GM21526 (cell line): ENCODE data around the gene KLHDC9.

Experiments used
- ATAC-seq: cut with Tn5 transposase; IDR thresholded peaks from one replicate; pipeline ENCODE4 v1.9.1; 2021; ENCODE audit warnings: moderate library complexity; ENCODE audit not compliant: unreplicated experiment, low FRiP score

KLHDC9 gene

DNA sequence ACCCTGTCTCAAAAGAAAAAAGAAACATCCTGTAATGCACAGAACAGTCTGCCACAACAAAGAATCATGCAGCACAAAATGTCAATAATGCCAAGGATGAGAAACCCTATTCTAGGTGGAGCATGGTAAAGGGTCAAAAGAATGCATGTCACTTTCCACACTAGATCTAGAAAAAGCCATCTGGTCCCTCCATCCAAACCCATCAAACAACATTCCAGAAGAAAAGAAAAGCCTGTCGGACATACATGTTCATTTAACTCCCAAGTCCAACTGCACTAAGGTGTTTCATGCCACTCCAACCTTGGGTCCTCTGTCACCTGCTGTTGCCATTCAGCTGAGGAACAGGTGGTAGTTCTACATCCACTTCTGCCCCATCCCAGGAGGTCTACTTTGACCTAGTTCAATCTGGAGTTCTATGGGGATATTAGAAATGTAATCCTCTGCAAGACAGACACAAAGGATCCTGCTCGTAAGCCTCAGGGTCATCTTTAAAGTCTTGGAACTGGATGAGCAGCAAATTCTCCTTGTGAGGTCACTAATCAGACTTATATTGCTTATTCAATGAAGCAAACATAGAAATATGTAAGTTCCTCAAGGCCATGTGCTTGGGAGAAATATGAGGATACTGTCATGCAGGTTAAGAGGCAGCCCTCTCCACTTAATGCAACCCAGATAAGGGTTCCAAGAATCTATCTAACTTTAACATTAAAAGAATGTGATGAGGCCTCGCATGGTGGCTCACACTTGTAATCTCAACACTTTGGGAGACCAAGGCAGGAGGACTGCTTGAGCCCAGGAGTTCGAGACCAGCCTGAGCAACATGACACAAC lies 30.6 kb downstream of the KLHDC9 start:
- no peak for ATAC-seq

DNA sequence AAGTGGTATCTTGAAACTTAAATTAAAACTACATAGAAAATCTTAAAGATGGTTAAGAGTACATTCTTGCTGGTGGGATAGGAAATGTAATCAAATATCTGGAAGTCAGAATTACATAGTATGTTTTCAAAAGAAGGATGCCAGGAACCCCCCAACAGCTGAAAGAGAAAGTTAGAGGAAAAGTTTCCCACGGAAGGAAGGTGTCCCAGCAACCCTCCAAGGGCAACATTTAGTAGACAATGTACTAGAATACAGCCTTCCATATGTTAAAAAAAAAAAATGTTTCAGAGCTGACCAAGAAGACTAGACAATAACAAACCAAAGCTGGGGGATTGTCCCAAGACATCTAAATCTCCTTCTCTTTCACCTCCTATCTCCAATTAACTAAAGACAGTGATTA lies 32.1 kb downstream of the KLHDC9 start:
- no peak for ATAC-seq

GRCh38 chr1:161131523-161132409 lies 33.6 kb downstream of the KLHDC9 start:
- ATAC-seq, result no peak

- ATAC-seq, result peak; percentile 91
Measured at GRCh38 chr1:161132410-161133219, 34.5 kb downstream of the KLHDC9 start, which contains the start of gene DEDD. TSS of gene DEDD (minus strand) at chr1:161132667. CDS start at chr1:161124462, 8,205 bp downstream.

GRCh38 chr1:161133220-161133740 lies 35.1 kb downstream of the KLHDC9 start:
- ATAC-seq, result peak; percentile 2

DNA sequence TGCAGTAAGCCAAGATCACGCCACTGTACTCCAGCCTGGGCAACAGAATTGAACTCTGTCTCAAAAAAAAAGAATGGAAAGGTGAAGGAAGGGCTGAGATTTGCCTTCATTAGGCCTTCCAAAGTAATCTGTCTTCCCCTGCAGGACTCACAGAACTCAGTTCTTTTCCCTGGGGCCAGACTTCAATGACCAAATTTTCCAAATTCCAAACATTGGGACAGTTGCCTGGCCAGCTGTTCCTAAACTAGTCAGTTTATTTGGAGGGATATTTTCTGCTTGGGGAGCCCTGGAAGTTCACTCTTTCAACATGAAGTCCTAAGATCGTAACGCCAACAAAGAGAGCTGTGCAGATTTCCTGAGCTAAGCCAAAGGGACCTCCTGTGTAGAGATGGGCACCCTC lies 39.7 kb downstream of the KLHDC9 start:
- ATAC-seq, result no peak

DNA sequence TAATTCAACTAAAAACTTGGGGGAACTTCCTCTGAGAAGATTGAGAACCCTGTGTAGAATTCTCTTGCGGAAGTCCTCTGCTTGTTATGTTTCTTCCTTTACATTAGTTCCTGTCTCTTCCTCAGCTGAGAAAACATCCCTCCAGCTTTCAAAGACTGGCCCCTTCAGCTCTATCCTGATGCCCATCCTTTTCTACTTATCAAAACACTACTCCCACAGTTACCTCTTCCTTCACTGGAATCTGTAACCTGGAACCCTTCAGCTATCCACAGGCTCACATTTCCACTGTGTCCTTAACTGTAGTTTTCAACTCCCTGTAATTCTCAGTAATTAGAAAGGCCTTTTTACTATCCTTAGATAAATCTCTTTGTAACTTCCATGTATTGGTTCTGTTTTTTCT lies 40.3 kb downstream of the KLHDC9 start:
- no peak for ATAC-seq

DNA sequence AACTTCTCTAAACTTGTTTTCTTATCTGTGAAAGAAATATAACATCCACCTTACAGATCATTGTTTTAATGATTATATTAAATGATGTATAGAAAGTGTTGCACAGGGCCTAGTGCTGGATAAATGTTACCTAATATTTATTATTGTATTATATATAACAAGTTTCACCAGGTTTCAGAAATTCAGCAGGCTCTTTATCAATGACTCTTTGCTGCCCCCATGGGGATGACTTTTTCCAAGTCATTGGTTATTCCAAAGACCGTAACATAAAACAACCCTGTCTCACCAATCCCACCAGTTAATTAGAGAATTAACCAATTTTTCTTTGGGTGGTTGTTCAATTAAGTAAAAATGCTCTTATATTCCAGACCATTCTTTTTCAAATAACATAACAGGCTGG lies 41.6 kb downstream of the KLHDC9 start:
- no peak for ATAC-seq

- no peak for ATAC-seq
Measured at GRCh38 chr1:161140755-161141400, 42.7 kb downstream of the KLHDC9 start.

DNA sequence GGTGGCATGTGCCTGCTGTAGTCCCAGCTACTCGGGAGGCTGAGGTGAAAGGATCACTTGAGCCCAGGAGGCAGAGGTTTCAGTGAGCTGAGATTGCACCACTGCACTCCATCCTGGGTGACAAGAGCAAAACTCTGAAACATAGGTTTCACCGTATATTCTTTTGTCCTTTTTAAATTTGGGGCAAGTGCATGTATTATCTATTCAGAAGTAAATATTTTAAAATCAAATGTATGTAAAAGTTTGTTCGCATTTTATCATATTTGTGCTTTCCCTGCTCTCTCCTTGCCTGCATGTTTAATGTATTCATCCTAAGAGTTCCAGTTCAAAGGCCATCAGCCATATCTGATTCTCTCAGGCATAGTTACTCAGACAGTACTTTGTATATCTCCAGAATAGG lies 47.7 kb downstream of the KLHDC9 start:
- no peak for ATAC-seq
